NCI-H2029 treated with DMSO at 0.1 percent for 48 hours (cell line): ENCODE results near the gene CCDC50.
A peak's percentile ranks its signal among the peaks of the same experiment; 100 is the strongest.

Experiments used
- DNase-seq: peaks from one replicate; lab custom pipeline; 2025; lab: John Stamatoyannopoulos, UW

The CCDC50 gene

DNA sequence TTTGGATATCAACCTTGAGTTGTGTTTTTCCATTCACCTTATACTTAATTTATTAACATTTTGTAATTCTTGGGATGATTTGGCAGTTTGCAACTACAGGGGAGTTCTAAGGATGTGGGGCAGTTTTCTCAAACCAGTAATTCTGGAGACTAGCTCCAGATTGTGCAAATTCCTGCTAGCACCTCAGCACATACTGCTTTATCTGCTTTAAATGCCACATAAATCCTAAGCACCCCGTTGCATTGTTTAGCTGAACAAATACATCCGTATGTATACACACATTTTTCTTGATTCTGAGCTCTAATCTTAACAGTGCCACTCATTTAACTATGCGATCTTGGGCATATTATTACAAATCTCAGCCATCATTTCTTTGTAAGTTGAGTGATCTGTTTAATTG is 18.0 kb downstream of the CCDC50 start:
- no peak for DNase-seq

DNA sequence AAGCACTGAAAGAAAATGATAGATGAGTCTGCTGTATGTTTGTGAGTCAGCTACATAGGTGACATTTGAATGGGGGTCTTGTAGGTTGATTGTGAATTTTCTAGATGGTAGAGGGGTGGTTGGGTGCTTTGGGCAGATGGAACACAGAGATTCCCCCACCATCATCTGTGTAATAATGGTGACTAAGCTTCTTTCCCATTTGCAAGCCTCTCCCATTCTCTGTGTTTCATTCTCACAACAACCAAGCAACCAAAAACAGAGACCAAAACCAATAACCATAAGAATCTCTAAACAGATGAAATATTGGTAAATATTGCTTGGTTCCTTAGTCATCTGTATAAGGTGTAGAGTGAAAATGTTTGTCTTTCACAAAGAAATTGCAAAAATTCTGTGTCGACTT is 18.9 kb downstream of the CCDC50 start:
- DNase-seq, result no peak

DNA sequence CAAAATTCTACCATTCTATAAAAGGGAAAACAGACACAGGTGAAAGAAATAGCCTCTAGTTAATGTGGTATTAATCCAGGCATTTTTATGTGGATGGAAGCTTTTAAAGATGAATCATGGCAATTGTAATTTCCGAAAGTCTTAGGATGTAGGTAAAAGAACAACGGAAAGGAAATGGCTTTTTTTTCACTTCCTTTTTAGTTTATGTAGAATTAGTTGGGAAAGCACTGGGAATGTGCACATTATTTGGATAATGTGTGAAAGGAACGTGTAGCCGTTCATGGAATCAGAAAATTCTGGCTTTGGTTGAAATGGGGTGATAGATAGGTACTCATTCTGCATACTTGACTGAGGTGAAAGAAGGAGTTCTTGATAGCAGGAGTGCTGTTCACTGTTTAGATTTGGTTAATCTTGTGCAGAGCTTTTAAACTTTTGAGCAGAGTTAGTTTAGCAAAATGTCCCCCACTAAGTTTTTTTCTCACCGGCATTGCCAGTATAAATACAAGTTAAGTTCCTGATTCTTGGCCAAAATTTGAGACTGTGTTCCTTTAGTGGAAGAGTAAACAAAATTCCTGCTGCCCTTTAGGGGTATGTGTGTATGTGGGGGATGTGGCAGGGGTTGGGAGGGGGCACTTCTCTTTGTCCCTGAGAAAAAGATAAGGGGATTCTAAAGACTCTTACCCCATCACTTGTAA is 21.3 kb downstream of the CCDC50 start:
- no peak for DNase-seq

DNA sequence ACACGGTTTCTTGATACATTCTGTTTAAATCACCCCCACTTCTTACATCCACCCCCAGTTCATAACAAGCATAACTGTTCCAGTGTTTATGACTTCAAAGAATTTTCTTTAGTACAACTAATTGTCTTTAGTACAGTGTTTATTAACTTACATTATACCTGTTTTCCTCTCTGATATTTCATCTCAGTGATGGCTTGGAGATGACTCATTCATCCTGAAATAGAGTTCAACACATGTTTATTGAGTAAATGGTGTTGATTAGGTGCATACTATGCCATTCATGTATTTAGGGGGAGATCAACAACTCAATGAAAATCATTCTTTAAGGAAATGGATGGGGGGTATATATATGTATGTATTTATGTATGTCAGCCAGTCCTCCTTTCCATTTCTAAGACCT is 22.8 kb downstream of the CCDC50 start:
- no peak for DNase-seq

DNA sequence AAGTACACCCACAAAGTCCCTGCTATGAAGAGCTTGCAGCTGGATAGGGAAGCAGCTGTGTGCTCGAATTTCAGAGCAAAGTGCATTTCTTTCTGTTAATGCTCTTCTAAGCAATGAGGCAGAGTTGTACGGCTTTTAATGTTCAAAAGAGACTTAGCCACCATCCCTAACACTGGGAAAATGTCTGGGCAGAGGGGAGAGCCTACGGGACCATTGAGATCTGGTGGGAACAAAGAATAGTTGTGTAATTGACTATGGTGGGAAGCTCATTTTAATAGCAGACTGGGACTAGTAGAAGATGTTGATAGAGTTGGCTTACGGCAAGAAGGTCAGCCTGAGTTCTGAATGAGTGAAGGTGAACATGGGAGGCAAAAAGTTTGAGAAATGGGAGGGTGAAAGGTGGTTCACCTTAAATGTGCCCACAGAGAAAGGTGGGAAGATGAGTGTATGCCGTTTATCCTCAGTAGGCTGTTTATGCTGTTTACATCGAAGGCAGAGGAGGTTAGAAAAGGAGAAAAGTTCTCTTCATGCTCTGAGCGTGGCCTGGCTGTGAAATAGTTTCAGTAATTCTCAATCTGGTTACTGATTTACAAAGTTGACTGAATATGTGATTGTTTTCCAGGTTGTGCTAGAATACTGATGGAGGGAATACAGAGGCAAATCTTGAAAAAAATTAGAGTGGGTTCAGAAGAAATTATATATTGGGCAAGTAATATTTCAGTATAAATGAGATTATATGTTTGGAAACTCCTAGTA is 24.0 kb downstream of the CCDC50 start:
- no peak for DNase-seq

DNA sequence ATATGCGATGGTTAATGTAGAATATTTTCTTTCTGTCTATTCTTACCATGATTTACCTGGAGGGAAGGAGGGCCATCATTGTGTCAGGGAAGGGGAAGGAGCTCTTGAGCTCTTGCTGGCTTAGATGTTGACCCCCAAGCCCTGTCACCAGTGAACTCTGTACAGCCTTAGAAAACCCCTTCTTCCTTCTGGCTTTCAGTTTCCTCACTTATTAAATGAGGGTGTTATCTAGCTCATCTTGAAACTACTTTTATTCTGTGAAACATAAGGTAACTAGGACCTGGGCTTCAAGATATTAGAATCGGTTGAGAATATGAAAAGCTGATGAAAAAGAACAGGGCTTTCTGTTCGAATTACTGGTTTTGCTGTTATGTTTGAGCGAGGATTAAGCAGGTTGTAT is 26.2 kb downstream of the CCDC50 start:
- no peak for DNase-seq

DNA sequence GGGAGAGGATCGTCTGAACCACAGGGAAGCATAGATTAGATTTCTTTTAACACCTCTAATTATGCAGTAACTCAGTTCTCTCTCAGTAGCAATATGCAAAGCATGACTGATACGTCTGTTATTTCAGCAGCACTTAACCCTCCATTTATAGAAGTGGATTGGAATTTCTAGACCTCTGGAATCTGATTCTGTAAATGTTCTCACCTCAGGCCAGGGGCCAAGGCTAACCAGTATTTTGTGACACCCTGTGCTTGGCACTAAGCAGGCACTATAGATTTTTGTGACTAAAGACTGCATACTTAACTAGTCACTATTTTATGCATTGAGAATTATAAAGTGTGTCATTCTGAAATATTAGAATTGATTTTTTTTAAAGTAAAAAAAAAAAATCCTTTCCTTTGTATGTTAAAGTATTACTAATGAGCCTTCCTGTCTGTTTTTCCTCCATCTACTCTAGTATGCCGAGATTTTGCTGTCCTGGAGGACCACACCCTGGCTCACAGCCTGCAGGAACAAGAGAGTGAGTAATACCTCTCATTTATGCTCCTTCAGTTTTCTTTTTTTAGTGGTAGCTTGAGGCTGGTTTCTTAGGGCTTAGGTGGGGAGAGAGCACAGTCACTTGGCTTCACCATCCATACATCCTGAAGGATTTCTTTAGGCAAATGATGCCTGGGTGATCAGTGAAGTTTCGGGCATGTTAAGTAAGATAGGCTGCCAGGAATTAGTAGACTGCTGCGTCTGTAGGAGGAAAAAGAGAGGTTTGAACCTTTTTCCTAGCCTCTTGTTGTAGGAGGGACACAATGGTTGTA is 27.6 kb downstream of the CCDC50 start:
- DNase-seq, result no peak

DNA sequence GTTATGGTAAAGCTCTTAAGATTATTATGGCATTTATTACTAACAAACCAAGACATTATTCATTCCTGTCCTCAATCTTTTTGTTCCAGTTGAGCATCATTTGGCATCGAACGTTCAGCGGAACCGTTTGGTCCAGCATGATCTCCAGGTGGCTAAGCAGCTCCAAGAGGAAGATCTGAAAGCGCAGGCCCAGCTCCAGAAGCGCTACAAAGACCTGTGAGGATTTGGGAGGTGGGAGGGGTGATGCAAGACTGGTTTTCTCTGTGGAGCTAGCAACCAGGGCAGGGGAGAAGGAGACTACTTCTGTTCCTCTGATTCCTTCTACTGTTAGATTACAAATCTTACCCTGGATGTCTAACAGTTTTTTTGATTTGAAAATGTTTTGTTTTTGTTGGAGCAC is 28.7 kb downstream of the CCDC50 start:
- no peak for DNase-seq

DNA sequence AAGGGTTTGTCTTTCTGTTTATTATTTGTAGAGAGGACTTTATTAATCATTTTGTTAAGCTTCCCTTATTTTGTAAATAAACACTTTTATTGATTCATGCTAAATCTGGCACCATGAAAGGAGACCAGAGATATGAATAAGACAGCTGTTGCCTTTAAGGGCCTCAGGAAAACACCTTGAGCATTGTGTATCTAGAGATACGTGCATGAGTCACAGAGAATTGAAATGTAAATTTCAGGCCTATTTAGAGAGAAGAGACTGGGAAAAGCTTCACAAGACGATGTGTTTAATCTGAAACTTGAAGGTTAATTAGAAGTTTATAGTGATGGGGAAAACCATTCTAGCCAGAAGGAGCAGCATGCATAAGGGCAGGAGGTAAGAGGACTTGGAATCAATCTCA is 29.7 kb downstream of the CCDC50 start:
- DNase-seq, result peak; percentile 48

DNA sequence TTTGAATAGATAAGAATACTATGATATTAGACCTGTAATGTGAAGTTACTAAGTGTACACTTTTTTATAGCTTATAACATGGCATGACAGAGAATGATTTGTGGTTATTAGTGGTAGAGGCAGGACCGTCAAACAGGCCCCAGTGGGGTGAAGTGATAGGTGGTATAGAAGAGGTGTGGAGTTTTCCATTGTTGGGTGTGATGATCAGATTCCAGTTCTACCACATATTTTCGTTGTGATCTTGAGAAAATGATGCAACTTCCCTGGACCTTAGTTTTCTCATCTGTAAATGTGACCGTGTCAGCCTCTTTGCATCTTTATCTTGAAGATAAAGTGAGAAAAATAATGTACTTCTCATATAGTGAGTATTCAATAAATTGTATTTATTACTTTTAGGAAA is 31.4 kb downstream of the CCDC50 start:
- DNase-seq, result no peak

DNA sequence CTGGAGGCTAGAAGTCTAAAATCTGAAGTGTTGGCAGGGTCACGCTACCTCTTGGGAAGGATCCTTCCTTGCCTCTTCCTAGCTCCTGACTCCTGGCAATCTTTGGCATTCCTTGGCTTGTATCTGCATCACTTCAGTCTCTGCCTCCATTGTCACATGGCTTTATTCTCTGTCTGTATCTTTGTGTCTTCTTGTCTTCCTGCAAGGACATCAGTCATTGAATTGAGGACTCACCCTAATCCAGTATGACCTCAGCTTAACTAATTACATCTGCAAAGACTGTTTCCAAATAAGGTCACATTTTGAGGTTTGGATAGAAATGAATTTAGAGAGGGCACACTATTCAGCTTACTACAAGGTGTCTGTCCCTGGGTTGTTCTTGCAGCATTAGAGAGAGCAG is 32.3 kb downstream of the CCDC50 start:
- no peak for DNase-seq

DNA sequence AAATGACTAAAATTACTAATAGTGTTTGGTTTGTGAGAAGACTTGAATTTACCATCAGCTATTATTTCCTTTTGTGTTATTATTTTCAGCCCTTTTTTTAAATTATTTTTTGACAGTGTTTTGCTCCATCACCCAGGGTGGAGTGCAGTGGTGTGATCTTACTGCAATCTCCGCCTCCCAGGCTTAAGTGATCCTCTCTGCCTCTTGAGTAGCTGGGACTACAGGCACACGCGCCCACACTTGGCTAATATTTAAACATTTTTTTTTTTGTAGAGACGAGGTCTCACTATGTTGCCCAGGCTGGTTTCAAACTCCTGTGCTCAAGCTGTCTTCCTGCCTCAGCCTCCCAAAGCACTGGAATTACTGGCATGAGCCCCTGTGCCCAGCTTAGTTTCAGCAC is 32.8 kb downstream of the CCDC50 start:
- peak; percentile 10 for DNase-seq

DNA sequence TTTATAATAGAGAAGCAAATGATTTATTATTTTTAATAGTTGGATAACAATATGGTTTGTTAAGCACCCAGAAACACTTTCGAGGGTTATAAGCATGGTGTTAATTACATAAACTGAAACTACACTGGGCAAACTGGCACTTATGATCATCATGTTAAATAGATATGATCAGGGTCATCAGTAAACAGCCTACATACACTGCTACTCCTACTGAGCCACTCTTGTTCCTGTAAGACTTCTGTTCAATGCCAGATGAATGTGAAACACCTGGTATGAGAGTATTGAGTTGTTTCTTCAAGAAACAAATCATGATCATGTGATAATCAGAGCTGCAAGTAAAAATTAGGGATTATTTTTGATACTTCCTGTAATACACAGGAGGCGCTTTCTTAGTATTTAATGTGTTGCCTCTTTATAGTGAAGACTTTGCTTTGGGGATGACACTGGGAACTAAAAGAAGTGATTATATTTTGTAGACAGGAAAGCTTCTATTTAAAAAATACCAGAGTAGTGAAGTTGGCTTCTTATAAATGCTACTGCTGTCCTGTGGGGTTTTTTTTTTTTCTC is 33.4 kb downstream of the CCDC50 start:
- no peak for DNase-seq

DNA sequence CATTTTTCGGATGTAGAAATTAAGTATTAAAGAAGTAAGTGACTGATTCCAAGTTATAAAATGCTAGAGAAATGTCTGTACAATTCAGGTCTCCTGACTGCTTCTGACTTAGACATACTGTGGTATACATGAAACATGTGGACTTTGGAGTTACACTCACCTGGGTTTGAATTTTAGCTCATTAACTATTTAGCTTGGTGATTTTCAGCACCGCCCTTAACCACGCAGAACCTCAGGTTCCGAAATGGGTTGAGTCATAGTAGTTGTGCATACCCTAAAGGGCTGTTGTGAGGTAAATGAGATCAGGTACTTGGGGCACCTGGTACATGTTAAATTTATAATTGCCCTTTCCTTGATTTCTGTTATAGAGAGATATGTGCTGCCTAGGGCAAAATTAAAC is 34.0 kb downstream of the CCDC50 start:
- no peak for DNase-seq

DNA sequence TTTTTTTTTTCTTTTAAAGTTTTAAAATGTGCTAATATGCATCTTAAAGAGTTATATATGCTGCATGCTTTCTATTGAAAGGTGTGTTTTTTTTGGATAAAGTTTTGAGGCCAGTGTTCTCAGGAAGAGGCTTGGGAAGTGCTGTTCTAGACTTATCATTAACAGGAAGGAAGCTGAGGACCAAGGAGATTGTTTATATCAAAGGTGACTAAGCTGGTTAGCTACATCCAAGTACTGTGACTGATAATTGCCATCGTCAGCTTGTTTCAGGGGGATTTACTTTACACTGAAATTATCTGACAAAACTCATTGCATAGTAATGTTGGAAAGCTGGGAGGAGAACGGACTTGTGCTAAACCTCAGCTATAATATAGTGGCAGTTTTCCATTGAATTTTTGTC is 37.5 kb downstream of the CCDC50 start:
- no peak for DNase-seq

DNA sequence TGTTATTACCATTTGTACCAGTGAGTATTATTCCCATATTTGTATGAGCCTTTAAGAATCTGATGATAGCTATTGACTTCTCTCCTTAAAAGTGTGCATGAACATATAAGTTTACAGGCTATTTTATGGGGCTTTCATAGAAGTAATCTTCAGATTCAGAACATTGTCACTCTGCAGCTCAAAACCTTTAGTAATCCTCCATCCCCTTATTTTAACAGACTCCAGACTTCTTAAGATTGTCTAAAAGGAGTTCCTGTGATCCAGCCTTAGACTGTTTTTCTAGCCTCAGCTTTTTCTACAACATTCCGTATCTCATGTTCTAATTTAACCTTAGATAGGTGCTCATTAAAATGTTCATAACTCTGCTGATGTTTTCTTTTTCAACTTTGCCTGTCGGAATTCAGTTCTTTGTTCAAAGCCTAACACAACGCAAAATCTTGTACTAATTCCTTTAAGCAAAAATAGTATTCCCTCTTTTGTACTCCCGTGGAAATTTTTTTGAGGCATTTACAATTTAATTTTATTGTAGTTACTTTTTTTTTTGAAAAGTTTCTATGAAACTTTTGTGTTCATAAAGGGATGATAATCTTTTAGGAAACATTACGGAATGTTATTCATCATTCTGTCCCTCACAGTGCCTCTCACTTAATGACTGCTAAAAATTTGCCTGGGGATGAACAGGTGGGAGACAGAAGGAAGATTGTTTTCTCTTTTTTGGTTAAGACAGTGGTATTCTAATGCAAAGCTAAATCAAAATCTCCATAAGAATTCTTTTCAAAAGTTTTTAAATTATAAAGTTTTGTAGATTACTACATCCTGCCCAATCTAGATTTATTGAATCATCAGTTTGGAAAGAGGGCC is 39.8 kb downstream of the CCDC50 start:
- DNase-seq, result no peak

DNA sequence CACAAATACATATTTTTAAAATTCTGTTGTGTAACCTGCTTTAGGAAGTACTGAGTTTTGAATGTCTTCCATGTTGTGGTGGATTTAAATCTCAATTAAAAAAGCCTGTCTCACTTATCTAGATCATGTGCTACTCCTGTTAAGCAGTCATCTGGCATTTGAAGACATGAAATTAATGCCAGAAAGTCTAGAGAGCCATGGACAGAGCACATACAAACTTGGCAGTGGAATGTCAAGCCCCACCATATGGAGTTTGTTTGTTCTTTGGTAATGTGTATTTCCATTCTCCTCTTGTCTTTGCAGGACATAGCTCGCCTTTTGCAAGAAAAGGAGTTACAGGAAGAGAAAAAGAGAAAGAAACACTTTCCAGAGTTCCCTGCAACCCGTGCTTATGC is 40.4 kb downstream of the CCDC50 start:
- no peak for DNase-seq

DNA sequence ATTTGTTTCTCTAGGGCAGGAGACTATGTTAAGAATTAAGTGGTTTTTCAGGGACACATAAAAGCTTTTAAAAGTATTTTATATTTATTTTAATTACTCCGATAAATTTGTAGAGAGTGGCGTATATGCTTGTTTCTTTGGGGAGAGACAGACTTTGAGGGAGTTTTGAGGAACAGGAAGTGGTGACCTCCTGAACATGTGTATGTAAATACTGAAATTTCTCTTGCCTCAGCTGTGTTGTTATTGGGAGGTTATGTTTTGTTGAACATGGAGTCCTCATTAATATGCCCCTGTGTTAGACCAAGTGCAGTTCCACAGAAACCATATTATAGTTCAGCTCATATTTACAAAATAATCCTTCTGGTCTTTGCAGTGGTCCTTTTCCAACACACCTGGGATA is 42.9 kb downstream of the CCDC50 start:
- DNase-seq, result no peak

DNA sequence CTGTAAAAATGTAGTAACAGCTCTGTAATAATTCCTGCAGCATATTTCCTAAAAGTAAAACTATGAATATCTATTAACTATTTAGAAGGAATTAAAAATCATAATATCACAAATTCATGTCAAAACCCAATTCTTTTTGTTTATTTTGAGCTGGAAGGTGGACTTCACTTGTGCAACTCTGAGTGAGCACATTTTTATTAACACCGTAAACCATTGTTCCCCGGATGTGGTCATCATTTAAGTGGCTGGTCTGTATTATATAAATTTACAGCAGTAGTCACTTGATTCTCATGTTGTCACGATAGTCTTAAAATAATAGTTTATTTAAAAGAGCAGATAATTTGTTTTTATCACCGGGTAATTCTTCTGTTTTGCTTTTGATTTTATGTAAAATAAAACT is 44.1 kb downstream of the CCDC50 start:
- DNase-seq, result no peak

DNA sequence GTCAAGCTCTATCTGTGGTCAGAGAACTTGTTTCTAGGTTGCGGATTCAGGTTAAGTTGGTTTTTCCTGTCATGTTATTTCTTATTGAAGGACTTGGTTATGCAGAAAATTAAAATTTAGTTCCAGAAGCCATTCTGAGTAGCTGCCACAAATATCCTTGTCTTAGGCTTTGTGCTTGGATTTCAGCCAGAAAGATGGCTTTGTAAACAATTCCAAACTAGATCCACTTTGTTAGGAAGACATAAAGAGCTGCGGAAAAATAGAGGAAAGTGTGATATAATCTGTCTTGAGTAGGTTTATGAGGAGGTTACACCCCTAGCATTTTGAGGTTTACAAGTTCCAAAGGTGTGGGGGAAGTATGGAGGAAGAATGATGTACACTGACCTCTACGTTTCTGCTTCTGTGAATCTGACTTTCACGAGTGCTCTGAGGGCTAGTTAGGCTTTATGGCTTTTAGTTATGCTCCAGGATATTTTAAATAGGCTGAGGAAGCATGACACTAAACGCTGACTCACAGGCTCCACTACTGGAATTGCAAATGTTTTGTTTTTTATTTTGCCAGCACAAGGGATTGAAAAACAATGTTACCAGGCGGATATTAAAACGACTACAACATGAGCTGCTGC is 47.4 kb downstream of the CCDC50 start:
- DNase-seq, result no peak

DNA sequence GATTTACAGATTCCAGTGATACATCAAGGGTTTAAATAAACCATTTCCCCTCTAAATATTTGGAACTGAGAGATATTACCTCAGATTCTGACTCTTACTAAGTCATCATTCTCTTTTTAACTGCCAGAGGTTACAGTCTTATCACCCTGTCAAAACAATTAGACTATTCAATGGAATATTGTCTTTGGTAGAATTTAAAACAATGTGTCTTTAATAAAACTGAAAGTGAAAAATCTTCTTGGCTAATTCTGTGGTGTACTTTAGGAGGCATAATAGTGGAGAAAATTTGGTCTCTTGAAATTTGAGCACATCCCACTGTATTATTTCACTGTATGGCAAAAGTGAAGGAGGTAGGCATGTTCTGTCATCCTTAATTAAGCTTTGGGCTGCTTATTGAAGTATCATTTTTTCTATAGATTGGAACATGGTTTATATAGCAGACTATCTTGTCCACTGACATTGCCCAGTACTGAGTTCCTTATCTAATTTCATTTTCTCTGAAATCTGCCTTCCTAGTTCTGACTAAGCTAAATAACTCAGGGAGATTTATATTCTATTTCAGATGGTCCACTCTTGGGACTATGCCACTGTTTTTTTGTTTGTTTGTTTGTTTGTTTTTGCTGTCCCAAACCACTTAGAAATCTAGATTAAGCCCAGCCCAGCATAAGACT is 49.1 kb downstream of the CCDC50 start:
- no peak for DNase-seq
